M059J (cell line): ENCODE results near the gene CDK5RAP3. TPM values are rescaled to one million over a fixed set of nuclear protein-coding genes. Genes with fewer than 3 reads are reported as not detected.
"Not testable (repeated sequence)": the region's sequence is repeated elsewhere in the genome, so short reads cannot be mapped to it uniquely, and the experiment has no call there.

Source experiments
- DNase-seq: peaks from one replicate; pipeline ENCODE4 v3.0.0-alpha.2; 2012; ENCODE audit warnings: low read depth
- total RNA-seq: library from RNA; depleted of rRNA; stranded (reverse); fragments of >200 nt; shearing (Covaris generic); gene quantifications from 2 replicates; pipeline ENCODE4 v1.2.3, GENCODE V29; 2014

CDK5RAP3 gene
- total RNA-seq, 1 experiment from 2014 or later: 60.4 TPM

DNA sequence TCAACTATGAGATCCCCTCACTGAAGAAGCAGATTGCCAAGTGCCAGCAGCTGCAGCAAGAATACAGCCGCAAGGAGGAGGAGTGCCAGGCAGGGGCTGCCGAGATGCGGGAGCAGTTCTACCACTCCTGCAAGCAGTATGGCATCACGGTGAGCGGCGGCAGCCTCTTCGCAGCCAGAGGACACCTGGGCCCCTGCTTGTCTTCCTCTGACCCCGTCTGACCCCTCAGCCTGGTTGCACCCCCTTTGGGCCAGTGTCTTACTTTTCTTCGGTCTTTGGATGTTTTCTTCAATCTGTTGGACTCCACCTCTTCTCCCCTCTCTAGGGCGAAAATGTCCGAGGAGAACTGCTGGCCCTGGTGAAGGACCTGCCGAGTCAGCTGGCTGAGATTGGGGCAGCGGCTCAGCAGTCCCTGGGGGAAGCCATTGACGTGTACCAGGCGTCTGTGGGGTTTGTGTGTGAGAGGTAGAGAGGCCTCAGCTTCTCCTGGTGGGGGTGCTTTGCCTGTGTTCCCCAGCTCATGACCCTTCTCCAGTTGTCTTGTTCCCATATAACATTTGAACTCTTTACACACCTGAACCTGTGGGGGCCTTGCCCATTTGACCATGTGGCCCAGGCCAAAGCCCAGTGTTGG is 4.4 kb downstream of the CDK5RAP3 start:
- DNase-seq: no peak

- DNase-seq: no peak
Observed at GRCh38 chr17:47975823-47976205, 4.9 kb downstream of the CDK5RAP3 start.

DNA sequence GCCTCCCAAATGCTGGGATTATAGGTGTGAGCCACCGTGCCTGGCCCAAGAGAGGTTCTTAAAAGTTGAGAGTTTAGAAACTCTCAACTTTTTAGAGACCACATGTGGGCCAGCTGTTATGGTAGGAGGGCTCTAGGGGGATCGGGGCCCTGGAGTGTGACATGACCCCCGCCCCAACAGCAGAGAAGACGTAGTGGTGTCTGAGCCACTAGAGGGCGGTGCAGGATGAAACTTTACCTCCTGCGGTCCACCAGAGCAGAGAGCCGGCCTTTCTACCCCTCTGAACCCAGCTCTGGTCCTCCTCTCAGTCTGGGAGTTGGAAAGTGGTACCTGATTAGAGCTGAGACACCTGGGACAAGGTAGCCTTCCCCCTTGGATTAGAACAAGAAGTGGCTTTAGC is 7.4 kb downstream of the CDK5RAP3 start:
- DNase-seq: peak; percentile 46

DNA sequence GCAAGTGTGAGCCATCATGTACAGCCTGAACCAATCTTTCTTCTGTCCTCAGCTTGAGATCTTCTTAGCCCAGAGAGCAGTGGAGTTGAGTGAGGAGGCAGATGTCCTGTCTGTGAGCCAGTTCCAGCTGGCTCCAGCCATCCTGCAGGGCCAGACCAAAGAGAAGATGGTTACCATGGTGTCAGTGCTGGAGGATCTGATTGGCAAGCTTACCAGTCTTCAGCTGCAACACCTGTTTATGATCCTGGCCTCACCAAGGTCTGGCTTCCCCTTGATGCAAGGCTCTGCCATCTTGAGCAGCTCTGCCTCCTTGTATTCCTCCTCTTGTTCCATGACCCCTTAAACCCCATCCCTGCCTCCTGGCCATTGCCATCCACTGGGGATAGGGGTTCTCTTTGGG is 9.6 kb downstream of the CDK5RAP3 start:
- DNase-seq: no peak

- no peak for DNase-seq
Observed at GRCh38 chr17:47981462-47981861, 10.5 kb downstream of the CDK5RAP3 start.

DNA sequence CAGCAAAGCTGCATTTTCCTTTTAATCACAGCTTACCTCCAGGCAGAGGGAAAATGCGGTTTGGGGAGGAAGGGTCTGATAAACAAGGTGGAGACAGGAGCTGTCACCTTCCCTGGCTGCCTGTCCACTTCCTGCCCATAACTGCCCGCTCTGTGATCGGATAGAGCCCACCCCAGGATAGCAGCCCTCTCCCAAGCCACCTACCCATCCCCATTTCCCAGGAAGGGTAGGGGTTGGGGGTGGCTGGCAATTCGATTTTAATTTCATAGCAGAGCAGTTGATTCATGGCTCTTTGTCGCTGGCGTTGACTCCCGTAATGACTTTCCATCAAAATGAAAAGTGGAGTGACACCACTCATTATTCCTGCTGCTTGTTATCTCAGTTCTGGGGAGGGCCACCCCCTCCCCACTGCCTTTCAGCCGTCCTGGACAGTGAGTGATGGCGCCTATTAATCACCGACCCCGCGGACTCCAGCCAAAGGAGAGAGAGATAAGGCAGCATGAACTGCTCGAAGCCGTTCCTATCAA is 11.2 kb downstream of the CDK5RAP3 start:
- DNase-seq: no peak

DNA sequence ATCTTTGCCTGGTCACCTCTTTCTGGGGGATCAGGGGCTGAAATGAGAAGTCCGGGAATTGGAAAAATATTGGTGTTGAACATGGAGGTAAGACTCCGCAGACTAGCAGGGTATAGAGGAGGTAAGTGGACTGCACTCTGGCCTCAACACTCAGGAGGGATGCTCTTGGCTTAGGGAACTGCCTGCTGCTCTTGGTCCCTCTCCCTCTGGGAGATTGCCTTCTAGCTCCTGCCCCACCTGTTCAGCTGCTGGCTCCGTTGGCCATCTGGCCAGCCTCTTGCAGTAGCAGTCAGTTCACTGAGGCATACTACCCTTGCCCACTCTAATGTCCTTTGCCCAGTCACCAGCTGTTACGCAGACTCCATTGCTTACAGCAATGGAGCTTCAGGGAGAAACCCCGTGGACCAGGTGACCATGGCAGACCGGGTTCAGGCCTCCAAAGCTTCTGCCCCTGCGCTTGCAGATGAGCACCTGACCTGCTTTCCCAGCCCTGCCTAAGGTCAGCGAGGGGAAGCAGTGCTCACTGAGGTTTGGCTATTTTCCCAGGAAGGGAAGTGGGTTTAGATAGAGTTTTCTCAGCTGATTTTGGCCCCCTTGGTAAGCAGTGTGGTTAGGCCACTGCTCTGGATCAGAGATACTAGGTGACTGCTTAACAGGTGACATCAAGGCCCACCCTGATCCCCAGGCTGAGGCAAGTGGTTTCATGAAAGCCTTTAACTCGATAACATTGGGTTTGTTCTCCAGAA is 11.9 kb downstream of the CDK5RAP3 start:
- no peak for DNase-seq

- no peak for DNase-seq
Observed at GRCh38 chr17:47983492-47984223, 12.7 kb downstream of the CDK5RAP3 start.

- DNase-seq: no peak
Observed at GRCh38 chr17:47986520-47986919, 15.6 kb downstream of the CDK5RAP3 start.

- DNase-seq: peak; percentile 79
Observed at GRCh38 chr17:47987240-47987835, 16.4 kb downstream of the CDK5RAP3 start.

DNA sequence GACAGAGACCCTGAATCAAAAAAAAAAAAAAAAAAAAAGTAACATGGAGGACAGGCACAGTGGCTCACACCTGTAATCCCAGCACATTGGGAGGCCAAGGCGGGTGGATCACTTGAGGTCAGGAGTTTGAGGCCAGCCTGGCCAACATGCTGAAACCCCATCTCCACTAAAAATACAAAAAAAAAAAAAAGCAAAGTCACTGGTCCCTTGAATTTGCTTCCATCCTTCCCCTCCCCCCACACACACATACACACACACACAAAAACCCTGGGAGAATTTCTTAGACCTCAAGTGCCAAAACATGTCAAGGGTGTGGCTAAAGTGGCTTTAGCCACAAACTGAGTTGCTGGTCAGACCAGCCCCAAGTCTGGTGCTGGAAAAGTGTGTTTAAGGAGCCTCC is 17.5 kb downstream of the CDK5RAP3 start:
- DNase-seq: not testable (repeated sequence)

DNA sequence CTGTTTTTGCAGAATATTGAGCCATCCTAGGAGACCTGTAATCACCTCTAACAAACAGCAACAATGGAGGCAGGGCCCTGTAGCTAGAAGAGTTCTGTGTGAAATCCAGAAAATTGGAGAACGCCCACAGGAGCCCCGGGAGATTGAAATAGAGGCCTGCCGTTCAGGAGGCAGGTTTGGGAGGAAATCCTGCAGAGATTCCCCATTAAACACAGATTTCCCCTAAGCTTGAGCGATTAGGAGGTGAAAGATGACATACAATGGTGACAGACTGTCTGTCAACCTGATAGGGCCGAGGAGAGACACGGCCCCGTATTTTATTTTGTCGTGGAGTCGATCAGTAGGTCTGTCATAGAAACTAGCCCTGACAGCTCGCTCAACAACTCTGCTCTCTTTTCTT is 18.2 kb downstream of the CDK5RAP3 start:
- no peak for DNase-seq

DNA sequence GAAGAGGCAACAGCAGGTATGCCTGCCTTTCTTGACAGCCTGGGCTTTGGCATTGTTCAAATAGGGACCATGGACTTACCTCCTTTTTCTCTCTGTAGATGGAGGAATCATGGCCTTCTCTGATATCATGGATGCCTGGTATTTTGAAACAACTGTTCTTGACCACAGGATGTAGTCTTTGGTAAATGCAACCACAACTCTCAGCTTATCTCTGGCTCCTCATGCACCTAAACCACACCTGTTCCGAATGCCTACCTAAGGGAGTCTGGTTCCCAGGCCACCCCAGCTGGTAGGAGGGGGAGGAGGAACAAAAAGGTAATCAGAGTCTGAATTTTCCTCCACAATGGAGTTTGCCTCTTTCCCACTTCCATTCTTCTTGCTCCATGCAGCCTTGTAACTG is 18.8 kb downstream of the CDK5RAP3 start:
- DNase-seq: no peak

DNA sequence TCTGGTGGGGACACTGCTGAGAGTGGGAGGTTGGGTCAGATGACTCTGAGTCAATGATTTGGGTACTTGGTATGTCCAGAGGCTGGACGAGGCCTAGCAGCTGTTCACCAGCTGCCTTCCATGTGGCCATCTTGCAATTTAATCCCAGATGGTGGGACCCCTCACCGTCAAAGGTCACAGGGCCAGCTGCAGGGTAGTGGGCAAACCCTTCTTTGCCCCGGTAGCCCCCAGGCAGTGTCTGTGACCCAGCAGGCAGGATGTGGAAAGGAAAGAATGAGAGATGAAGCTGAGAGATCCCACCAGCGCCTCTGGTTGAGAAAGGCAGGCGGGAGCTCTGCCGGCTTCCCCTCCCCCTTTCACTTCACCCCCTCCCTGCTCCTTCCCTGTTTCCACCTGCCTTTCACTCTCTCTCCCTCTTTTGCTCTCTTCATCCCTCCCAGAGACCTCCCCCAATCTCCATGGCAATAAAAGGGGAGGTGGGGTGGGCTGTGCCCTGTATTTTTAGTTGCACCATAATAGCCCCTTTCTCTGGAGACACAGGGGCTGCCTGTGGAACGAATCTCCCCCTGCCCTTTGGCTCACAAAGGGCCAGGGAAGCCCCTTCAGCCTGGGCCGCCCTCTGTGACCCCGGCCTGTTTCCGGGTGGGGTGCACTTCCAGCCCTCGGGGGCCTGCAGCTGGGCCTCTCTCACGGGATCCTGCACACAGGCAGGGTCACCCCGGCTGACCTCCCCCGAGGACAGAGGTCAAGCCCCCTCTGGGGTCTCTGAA is 20.2 kb downstream of the CDK5RAP3 start:
- no peak for DNase-seq

DNA sequence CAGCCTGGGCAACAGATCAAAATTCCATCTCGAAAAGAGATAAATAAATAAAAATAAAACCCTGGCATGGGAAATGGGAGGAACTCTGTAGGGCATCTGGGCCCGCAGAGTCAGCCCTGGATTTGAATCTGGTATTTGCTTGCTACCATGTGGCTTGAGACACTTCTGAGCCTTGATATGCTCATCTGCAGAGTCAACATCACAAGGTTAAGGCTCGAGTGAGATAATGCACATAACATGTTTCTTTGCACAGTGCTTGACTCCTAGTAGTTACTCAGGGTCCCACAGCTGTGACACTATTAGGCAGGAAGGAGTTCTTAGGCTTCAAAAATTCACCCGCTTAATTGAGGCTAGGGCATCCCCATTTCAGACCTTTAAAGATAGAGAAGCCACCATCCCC is 21.3 kb downstream of the CDK5RAP3 start:
- DNase-seq: no peak

- DNase-seq: no peak
Observed at GRCh38 chr17:47993031-47993564, 22.2 kb downstream of the CDK5RAP3 start.

- DNase-seq: no peak
Observed at GRCh38 chr17:47993964-47994363, 23.1 kb downstream of the CDK5RAP3 start.

DNA sequence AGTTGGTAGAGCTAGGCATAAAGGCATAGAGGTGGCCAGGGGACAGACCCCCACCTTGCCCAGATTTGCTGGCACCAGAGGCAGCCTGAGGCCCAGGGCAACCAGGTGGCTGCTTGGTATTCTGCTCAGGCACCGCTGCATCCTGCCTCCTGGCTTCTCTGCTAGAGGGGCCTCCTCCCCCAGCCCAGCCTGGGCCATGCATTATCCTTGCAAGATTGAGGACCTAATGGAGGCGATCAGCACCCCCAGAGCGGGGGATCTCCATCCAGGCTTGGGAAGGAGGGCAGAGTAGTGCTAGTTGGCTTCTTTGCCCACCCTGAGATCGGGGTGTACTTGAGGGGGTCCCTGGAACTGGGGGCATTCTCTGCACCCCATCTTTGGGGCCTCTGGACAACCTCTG is 23.8 kb downstream of the CDK5RAP3 start:
- DNase-seq: no peak

DNA sequence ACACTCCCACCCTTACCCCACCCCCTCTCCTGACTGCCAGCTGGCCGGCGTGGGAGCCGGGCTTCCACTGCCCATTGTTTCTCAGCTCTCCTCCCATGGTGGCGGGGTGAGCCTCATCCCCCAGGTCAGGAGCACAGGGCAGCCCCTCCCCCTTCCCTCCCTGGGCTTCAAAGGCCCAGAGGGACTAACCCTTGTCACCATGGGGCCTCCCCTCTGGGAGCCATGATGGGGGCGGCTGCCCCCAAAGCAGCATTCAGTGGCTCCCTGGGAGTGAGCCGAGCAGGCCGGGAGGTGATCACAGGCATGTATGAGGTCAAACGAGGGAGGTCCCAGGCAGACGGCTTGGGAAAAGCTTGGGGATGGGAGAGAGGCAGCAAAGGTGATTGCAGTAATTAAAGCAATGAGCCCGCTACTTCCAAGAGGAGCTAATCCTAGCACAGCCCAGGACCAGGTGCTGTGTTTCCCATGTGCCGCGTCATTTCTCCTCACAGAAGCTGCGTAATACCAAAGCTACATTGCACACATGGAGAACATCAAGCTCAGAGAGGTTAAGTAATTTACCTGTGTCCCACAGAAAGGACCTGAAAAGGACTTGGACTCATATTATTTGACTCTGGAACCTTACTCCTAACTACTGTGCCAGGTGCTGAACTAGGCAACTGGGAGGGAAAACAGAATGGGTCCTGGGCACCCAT is 24.5 kb downstream of the CDK5RAP3 start:
- no peak for DNase-seq

DNA sequence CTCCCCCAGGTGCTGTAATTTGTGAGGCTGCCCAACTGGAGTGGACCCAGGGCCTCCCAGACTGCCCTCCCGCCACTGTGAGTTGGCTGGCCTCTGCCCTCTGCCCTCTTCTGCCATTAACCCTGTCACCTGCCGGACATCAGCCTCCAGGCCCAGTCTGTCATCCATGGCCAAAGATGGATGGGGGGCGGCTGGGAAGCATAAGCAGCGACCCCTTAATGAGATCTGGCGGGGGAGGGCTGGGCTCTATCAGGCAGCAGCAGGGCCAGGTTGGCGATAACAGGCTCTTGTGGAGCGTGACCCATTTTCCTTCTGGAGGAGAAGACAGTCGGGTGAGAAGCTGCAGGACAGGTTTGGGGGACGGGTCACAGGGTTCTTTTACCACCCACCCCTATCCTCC is 25.3 kb downstream of the CDK5RAP3 start:
- no peak for DNase-seq

DNA sequence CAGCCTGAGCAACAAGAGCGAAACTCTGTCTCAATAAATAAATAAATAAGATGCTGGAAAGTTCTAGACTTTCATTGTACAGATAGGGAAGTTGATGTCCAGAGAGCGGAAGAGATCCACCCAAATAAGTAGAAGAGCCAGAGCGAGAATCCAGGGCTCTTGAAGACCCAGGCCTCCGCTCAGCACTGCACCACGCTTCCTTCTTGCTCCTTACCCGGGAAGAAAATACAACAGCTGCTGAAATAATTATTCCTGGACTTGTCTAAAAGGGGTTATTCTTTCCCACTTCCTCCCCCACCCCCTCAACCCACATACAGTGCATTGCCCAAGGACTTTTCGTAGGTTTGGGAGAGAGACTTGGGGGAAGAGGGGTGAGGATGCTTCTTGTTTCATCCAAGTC is 26.7 kb downstream of the CDK5RAP3 start:
- DNase-seq: no peak
